HepG2 (cell line): ENCODE results near the gene UBXN1. TPM values are rescaled to one million over a fixed set of nuclear protein-coding genes. Genes with fewer than 3 reads are reported as not detected.

ENCODE experiments used
- CBX5 ChIP-seq: sonication (generic); formaldehyde crosslinking; IDR thresholded peaks from 2 replicates; pipeline ENCODE4 v1.4.0; 2020; ENCODE audit warnings: missing genetic modification reagents, borderline replicate concordance
- ELK4 ChIP-seq: sonication (generic); formaldehyde crosslinking; IDR thresholded peaks from 2 replicates; pipeline ENCODE4 v1.9.0; 2021; ENCODE audit warnings: missing genetic modification reagents, borderline replicate concordance
- FOSL1 ChIP-seq: sonication (generic); formaldehyde crosslinking; IDR thresholded peaks from 2 replicates; pipeline ENCODE4 v1.9.0; 2021; ENCODE audit warnings: missing genetic modification reagents, borderline replicate concordance
- IRF9 ChIP-seq: sonication (generic); formaldehyde crosslinking; IDR thresholded peaks from 2 replicates; pipeline ENCODE4 v1.8.0; 2022; ENCODE audit warnings: missing genetic modification reagents, mild to moderate bottlenecking, borderline replicate concordance
- MEIS1 ChIP-seq: sonication (generic); formaldehyde crosslinking; IDR thresholded peaks from 2 replicates; pipeline ENCODE4 v1.9.0; 2021; ENCODE audit warnings: mild to moderate bottlenecking, missing genetic modification reagents, moderate library complexity, borderline replicate concordance
- NCOA5 ChIP-seq: sonication (generic); formaldehyde crosslinking; IDR thresholded peaks from 2 replicates; pipeline ENCODE4 v1.4.0; 2020; ENCODE audit warnings: missing genetic modification reagents
- NFE2L2 ChIP-seq: fragments of 150-350 bp; IDR thresholded peaks from 2 replicates; pipeline ENCODE4 v1.6.1; 2014; ENCODE audit warnings: low read length
- PHF8 ChIP-seq: sonication (generic); formaldehyde crosslinking; IDR thresholded peaks from 2 replicates; pipeline ENCODE4 v1.5.0; 2020; ENCODE audit warnings: missing genetic modification reagents
- PRMT3 ChIP-seq: sonication (generic); formaldehyde crosslinking; IDR thresholded peaks from 2 replicates; pipeline ENCODE4 v1.8.1; 2022; ENCODE audit warnings: low read depth, mild to moderate bottlenecking, moderate library complexity, missing genetic modification reagents, borderline replicate concordance
- TAF1 ChIP-seq: sonication (generic); formaldehyde crosslinking; IDR thresholded peaks from 2 replicates; pipeline ENCODE4 v1.4.0; 2020; ENCODE audit warnings: missing genetic modification reagents
- TP53 ChIP-seq: sonication (generic); formaldehyde crosslinking; conservative IDR thresholded peaks from 2 replicates; pipeline ENCODE4 v1.4.0; 2020; ENCODE audit warnings: missing genetic modification reagents
- TRIM24 ChIP-seq: sonication (generic); formaldehyde crosslinking; IDR thresholded peaks from 2 replicates; pipeline ENCODE4 v1.8.0; 2022; ENCODE audit warnings: mild to moderate bottlenecking, missing genetic modification reagents
- ZBTB39 ChIP-seq: sonication (generic); formaldehyde crosslinking; IDR thresholded peaks from 2 replicates; pipeline ENCODE4 v1.5.0; 2020; ENCODE audit warnings: missing genetic modification reagents
- ZBTB7A ChIP-seq: sonication (generic); formaldehyde crosslinking; IDR thresholded peaks from 2 replicates; pipeline ENCODE4 v1.8.0; 2022; ENCODE audit warnings: mild to moderate bottlenecking, missing genetic modification reagents
- ZFYVE20 ChIP-seq: sonication (generic); formaldehyde crosslinking; IDR thresholded peaks from 2 replicates; pipeline ENCODE4 v1.8.0; 2023; ENCODE audit warnings: low read depth, mild to moderate bottlenecking, moderate library complexity, missing genetic modification reagents, borderline replicate concordance
- ZKSCAN1 ChIP-seq: fragments of 150-350 bp; IDR thresholded peaks from 2 replicates; pipeline ENCODE4 v1.6.1; 2014; ENCODE audit warnings: low read length
- ZNF513 ChIP-seq: sonication (generic); formaldehyde crosslinking; conservative IDR thresholded peaks from 2 replicates; pipeline ENCODE4 v1.5.0; 2020; ENCODE audit warnings: missing genetic modification reagents
- ZNF550 ChIP-seq: sonication (generic); formaldehyde crosslinking; IDR thresholded peaks from 2 replicates; pipeline ENCODE4 v1.4.0; 2020; ENCODE audit warnings: mild to moderate bottlenecking, missing genetic modification reagents, borderline replicate concordance
- ZNF589 ChIP-seq: sonication (generic); formaldehyde crosslinking; conservative IDR thresholded peaks from 2 replicates; pipeline ENCODE4 v1.8.0; 2022; ENCODE audit warnings: mild to moderate bottlenecking, moderate library complexity, missing genetic modification reagents
- ZNF605 ChIP-seq: sonication (generic); formaldehyde crosslinking; IDR thresholded peaks from 2 replicates; pipeline ENCODE4 v1.8.0; 2022; ENCODE audit warnings: mild to moderate bottlenecking, missing genetic modification reagents
- ZNF670 ChIP-seq: sonication (generic); formaldehyde crosslinking; IDR thresholded peaks from 2 replicates; pipeline ENCODE4 v1.8.0; 2022; ENCODE audit warnings: mild to moderate bottlenecking, missing genetic modification reagents, borderline replicate concordance
- ZNF776 ChIP-seq: sonication (generic); formaldehyde crosslinking; IDR thresholded peaks from 2 replicates; pipeline ENCODE4 v1.4.0; 2020; ENCODE audit warnings: mild to moderate bottlenecking, missing genetic modification reagents
- ZNF790 ChIP-seq: sonication (generic); formaldehyde crosslinking; IDR thresholded peaks from 2 replicates; pipeline ENCODE4 v1.8.0; 2022; ENCODE audit warnings: missing genetic modification reagents, mild to moderate bottlenecking, borderline replicate concordance
- ZSCAN31 ChIP-seq: sonication (generic); formaldehyde crosslinking; IDR thresholded peaks from 2 replicates; pipeline ENCODE4 v1.5.0; 2020; ENCODE audit warnings: low read depth, mild to moderate bottlenecking, missing genetic modification reagents
- polyA plus RNA-seq, 8 experiments: library from polyadenylated mRNA; depleted of rRNA in 3 of 8; stranded (reverse) in 7 of 8; unstranded in 1 of 8; fragments of >200 nt; fragmentation: Illumina TruSeq in 4 of 8; extraction: Trizol in 4 of 8; gene quantifications; 2 replicates each; pipeline versions ENCODE4 v1.2.1 to v1.2.3, GENCODE V29; 2011 to 2016; ENCODE audit warnings: low read depth in 4 of 8, missing spikeins in 1 of 8, mixed read lengths in 1 of 8; ENCODE audit not compliant: insufficient read depth in 1 of 8
- total RNA-seq, 5 experiments: library from RNA; depleted of rRNA; stranded (reverse); fragments of >200 nt; fragmentation: Illumina TruSeq; extraction: Trizol; gene quantifications; 2 replicates each; pipeline ENCODE4 v1.2.3, GENCODE V29; 2016; ENCODE audit warnings: low read depth in 1 of 5

The UBXN1 gene
- total and polyA plus RNA-seq, 2 of the 13 experiments (the other 11 are each of a cell fraction or from before 2014, with no cell fraction given), result 47.5 to 52.4 TPM

- no peak for TF ChIP-seq ZNF513 (CRISPR knock-in tag)
- no peak for TF ChIP-seq ZKSCAN1
- TF ChIP-seq ZNF550 (CRISPR knock-in tag), result no peak
- TF ChIP-seq ZBTB7A (CRISPR knock-in tag), result no peak
- peak; percentile 55; the same call in 1 of the 2 replicates for TF ChIP-seq CBX5
- no peak for TF ChIP-seq ZNF605 (CRISPR knock-in tag)
- TF ChIP-seq ZFYVE20, result no peak
- no peak for TF ChIP-seq ELK4
- TF ChIP-seq FOSL1 (CRISPR knock-in tag), result no peak
- TF ChIP-seq ZBTB39 (CRISPR knock-in tag), result no peak
- peak; percentile 73; the same call in 1 of the 2 replicates for TF ChIP-seq ZNF670
- 0 out of 2 replicates have a peak, but pooled peaks have one; percentile 75 for TF ChIP-seq ZNF776 (CRISPR knock-in tag)
- no peak for TF ChIP-seq TRIM24
- peak; percentile 79 for TF ChIP-seq PHF8 (CRISPR knock-in tag)
- no peak for TF ChIP-seq ZSCAN31
- no peak for TF ChIP-seq NFE2L2
- TF ChIP-seq IRF9 (CRISPR knock-in tag), result no peak; the same call in 1 of the 2 replicates
- TF ChIP-seq ZNF790 (CRISPR knock-in tag), result no peak; the same call in 1 of the 2 replicates
- TF ChIP-seq PRMT3 (CRISPR knock-in tag), result 0 out of 2 replicates have a peak, but pooled peaks have one; percentile 65
- no peak for TF ChIP-seq ZNF589 (CRISPR knock-in tag)
- peak; percentile 96 for TF ChIP-seq TAF1 (CRISPR knock-in tag)
- no peak for TF ChIP-seq NCOA5
- TF ChIP-seq MEIS1 (CRISPR knock-in tag), result 0 out of 2 replicates have a peak, but pooled peaks have one; percentile 15
- no peak for TF ChIP-seq TP53 (CRISPR knock-in tag)
These were observed 32.7 kb downstream of the UBXN1 start, which contains the start of gene GANAB (continued) for GRCh38 chr11:62645946-62646824.
